Neural progenitor cell (in vitro differentiated cells): ENCODE measurements around the gene MYBL2.

ENCODE experiments used
- EZH2phosphoT487 ChIP-seq: fragments of 200-600 bp; sonication (generic); IDR thresholded peaks from 2 replicates; pipeline ENCODE4 v1.6.1; 2017; ENCODE audit warnings: antibody characterized with exemption
- TF ChIP-seq, protein P1 (sequence below): fragments of 200-600 bp; sonication (generic); IDR thresholded peaks from 2 replicates; pipeline ENCODE4 v1.5.1; 2017; ENCODE audit warnings: antibody characterized with exemption, mild to moderate bottlenecking

DNA sequence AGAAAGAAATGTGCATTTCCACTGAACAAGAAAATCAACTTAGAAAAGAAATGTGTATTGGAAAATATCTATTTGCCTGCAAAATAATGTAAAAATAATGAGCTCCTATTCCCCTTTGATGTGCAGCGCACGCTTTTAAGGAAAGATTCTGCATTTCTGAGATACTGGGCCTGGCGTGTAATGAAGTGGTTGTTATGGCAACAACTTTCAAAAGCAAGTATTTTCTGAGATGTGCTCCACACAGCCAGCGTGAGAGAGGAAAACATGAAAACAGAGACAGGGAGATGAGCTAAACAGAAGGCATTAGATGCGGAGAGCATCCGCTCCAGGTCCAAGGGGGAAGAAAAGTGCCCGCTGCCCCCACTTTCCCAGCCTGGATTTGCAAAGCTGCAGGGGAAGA lies 99.0 kb downstream of the MYBL2 start:
- no peak for TF ChIP-seq EZH2phosphoT487
- TF ChIP-seq, protein P1, sequence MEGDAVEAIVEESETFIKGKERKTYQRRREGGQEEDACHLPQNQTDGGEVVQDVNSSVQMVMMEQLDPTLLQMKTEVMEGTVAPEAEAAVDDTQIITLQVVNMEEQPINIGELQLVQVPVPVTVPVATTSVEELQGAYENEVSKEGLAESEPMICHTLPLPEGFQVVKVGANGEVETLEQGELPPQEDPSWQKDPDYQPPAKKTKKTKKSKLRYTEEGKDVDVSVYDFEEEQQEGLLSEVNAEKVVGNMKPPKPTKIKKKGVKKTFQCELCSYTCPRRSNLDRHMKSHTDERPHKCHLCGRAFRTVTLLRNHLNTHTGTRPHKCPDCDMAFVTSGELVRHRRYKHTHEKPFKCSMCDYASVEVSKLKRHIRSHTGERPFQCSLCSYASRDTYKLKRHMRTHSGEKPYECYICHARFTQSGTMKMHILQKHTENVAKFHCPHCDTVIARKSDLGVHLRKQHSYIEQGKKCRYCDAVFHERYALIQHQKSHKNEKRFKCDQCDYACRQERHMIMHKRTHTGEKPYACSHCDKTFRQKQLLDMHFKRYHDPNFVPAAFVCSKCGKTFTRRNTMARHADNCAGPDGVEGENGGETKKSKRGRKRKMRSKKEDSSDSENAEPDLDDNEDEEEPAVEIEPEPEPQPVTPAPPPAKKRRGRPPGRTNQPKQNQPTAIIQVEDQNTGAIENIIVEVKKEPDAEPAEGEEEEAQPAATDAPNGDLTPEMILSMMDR = no peak
